NAMALWA (cell line): ENCODE results near the gene PTPRR.
"Not testable (repeated sequence)": the region's sequence is repeated elsewhere in the genome, so short reads cannot be mapped to it uniquely, and the experiment has no call there.

Experiments
- DNase-seq: peaks from one replicate; pipeline ENCODE4 v3.0.0-alpha.2; 2015; ENCODE audit warnings: low spot score

PTPRR gene

GRCh38 chr12:70840656-70841350 is 79.7 kb downstream of the PTPRR start:
- no peak for DNase-seq

GRCh38 chr12:70839544-70839943 is 81.0 kb downstream of the PTPRR start:
- DNase-seq: no peak

- DNase-seq: no peak
Observed at GRCh38 chr12:70838127-70838526, 82.4 kb downstream of the PTPRR start.

- no peak for DNase-seq
Observed at GRCh38 chr12:70837026-70837425, 83.5 kb downstream of the PTPRR start.

GRCh38 chr12:70835948-70836347 is 84.6 kb downstream of the PTPRR start:
- DNase-seq: no peak

GRCh38 chr12:70831543-70831942 is 89.0 kb downstream of the PTPRR start:
- no peak for DNase-seq

- DNase-seq: no peak
Observed at GRCh38 chr12:70830221-70831061, 90.1 kb downstream of the PTPRR start.

GRCh38 chr12:70829070-70829469 is 91.5 kb downstream of the PTPRR start:
- no peak for DNase-seq

GRCh38 chr12:70828351-70828750 is 92.2 kb downstream of the PTPRR start:
- no peak for DNase-seq

GRCh38 chr12:70826156-70826555 is 94.4 kb downstream of the PTPRR start:
- no peak for DNase-seq

GRCh38 chr12:70824511-70824910 is 96.0 kb downstream of the PTPRR start:
- DNase-seq: no peak

GRCh38 chr12:70823182-70823976 is 97.2 kb downstream of the PTPRR start:
- DNase-seq: no peak

- no peak for DNase-seq
Observed at GRCh38 chr12:70822412-70822811, 98.1 kb downstream of the PTPRR start.

- DNase-seq: no peak
Observed at GRCh38 chr12:70815971-70816391, 104.6 kb downstream of the PTPRR start.

GRCh38 chr12:70815056-70815455 is 105.5 kb downstream of the PTPRR start:
- no peak for DNase-seq

GRCh38 chr12:70813559-70813958 is 107.0 kb downstream of the PTPRR start:
- DNase-seq: no peak

GRCh38 chr12:70812136-70812535 is 108.4 kb downstream of the PTPRR start:
- no peak for DNase-seq

GRCh38 chr12:70809887-70810286 is 110.7 kb downstream of the PTPRR start:
- no peak for DNase-seq

GRCh38 chr12:70807993-70808392 is 112.5 kb downstream of the PTPRR start:
- DNase-seq: not testable (repeated sequence)

GRCh38 chr12:70806827-70807226 is 113.7 kb downstream of the PTPRR start:
- DNase-seq: no peak

- DNase-seq: no peak
Observed at GRCh38 chr12:70806043-70806442, 114.5 kb downstream of the PTPRR start.

GRCh38 chr12:70798016-70798783 is 122.3 kb downstream of the PTPRR start:
- DNase-seq: no peak
